CD14-positive monocyte (primary cell): ENCODE results near the gene PRKN. TPM values are rescaled to one million over a fixed set of nuclear protein-coding genes. Genes with fewer than 3 reads are reported as not detected.

Source experiments
- DNase-seq, 3 donors: peaks; one replicate each; pipeline ENCODE4 v3.0.0-alpha.2; 2011 to 2022
- H2AFZ ChIP-seq: 2 replicates; pipeline ENCODE4 v1.6.0; 2012; ENCODE audit warnings: mild to moderate bottlenecking, low read depth, low read length, inconsistent platforms; ENCODE audit not compliant: insufficient read depth, poor library complexity, severe bottlenecking
- H3K27ac ChIP-seq, 2 donors: 1 replicate in 1 of 2; 2 replicates in 1 of 2; pipeline ENCODE4 v1.5.1; 2012 to 2013; ENCODE audit warnings: low read length in 2 of 2, control low read depth in 1 of 2, inconsistent platforms in 1 of 2, low read depth in 1 of 2, mild to moderate bottlenecking in 1 of 2
- H3K27me3 ChIP-seq, 2 donors: one replicate each; pipeline versions ENCODE4 v1.6.0 to v1.6.1; 2011 to 2013; ENCODE audit warnings: low read length in 2 of 2; ENCODE audit not compliant: control insufficient read depth in 2 of 2, insufficient read depth in 2 of 2
- H3K36me3 ChIP-seq, 2 donors: replicated peaks in 1 of 2; 1 replicate in 1 of 2; 2 replicates in 1 of 2; pipeline versions ENCODE4 v1.5.1 to v1.6.1; 2012 to 2013; ENCODE audit warnings: low read length in 2 of 2, control low read depth in 1 of 2, inconsistent platforms in 1 of 2, mild to moderate bottlenecking in 1 of 2; ENCODE audit not compliant: insufficient read depth in 2 of 2, control insufficient read depth in 1 of 2
- H3K4me1 ChIP-seq, 2 donors: 1 replicate in 1 of 2; 2 replicates in 1 of 2; pipeline versions ENCODE4 v1.5.1 to v1.6.1; 2012 to 2013; ENCODE audit warnings: low read length in 2 of 2, control low read depth in 1 of 2, inconsistent platforms in 1 of 2, mild to moderate bottlenecking in 1 of 2, moderate library complexity in 1 of 2; ENCODE audit not compliant: insufficient read depth in 2 of 2, control insufficient read depth in 1 of 2
- H3K4me2 ChIP-seq: replicated peaks from 2 replicates; pipeline ENCODE3; 2012; ENCODE audit warnings: low read length, moderate library complexity, mild to moderate bottlenecking; ENCODE audit not compliant: poor library complexity, severe bottlenecking; ENCODE audit errors: extremely low read depth
- H3K4me3 ChIP-seq, 3 experiments: fragments of 200-600 bp in 1 of 3; sonication (generic) in 1 of 3; replicated peaks in 1 of 3; 1 replicate in 2 of 3; 2 replicates in 1 of 3; pipeline ENCODE4 v1.5.1; 2011 to 2013; ENCODE audit warnings: low read length in 3 of 3, mild to moderate bottlenecking in 3 of 3, control low read depth in 2 of 3, low read depth in 2 of 3, inconsistent platforms in 1 of 3, moderate library complexity in 1 of 3
- H3K79me2 ChIP-seq: 2 replicates; pipeline ENCODE4 v1.6.0; 2012; ENCODE audit warnings: mild to moderate bottlenecking, control low read depth, inconsistent platforms, low read length, moderate library complexity; ENCODE audit not compliant: insufficient read depth
- H3K9ac ChIP-seq: 2 replicates; pipeline ENCODE4 v1.6.0; 2017; ENCODE audit warnings: low read length, mild to moderate bottlenecking; ENCODE audit not compliant: insufficient read depth, poor library complexity, severe bottlenecking
- H3K9me3 ChIP-seq, 2 donors: replicated peaks in 1 of 2; 1 replicate in 1 of 2; 2 replicates in 1 of 2; pipeline versions ENCODE4 v1.5.1 to v1.6.1; 2012 to 2013; ENCODE audit warnings: low read length in 2 of 2, control low read depth in 1 of 2; ENCODE audit not compliant: control insufficient read depth in 1 of 2, insufficient read depth in 1 of 2
- H4K20me1 ChIP-seq: 2 replicates; pipeline ENCODE4 v1.6.0; 2012; ENCODE audit warnings: mild to moderate bottlenecking, low read length, control low read depth, moderate library complexity; ENCODE audit not compliant: insufficient read depth
- H3K27ac Mint-ChIP-seq, 7 donors: one replicate each; pipeline ENCODE4 v1.8.0; 2020; ENCODE audit warnings: mild to moderate bottlenecking in 7 of 7, mixed read lengths in 7 of 7, moderate library complexity in 6 of 7, inconsistent platforms in 2 of 7
- H3K27me3 Mint-ChIP-seq, 3 donors: one replicate each; pipeline ENCODE4 v1.8.0; 2021 to 2022; ENCODE audit warnings: low read depth in 3 of 3, mild to moderate bottlenecking in 3 of 3, mixed read lengths in 3 of 3, moderate library complexity in 3 of 3, inconsistent platforms in 1 of 3
- H3K36me3 Mint-ChIP-seq, 2 donors: one replicate each; pipeline ENCODE4 v1.8.0; 2020; ENCODE audit warnings: mixed read lengths in 2 of 2, inconsistent platforms in 1 of 2, mild to moderate bottlenecking in 1 of 2
- H3K4me1 Mint-ChIP-seq: one replicate; pipeline ENCODE4 v1.8.0; 2020; ENCODE audit warnings: mild to moderate bottlenecking, mixed read lengths
- H3K4me3 Mint-ChIP-seq, 2 donors: one replicate each; pipeline ENCODE4 v1.8.0; 2020; ENCODE audit warnings: mild to moderate bottlenecking in 2 of 2, mixed read lengths in 2 of 2, moderate library complexity in 1 of 2
- H3K9me3 Mint-ChIP-seq, 7 donors: one replicate each; pipeline ENCODE4 v1.8.0; 2020 to 2022; ENCODE audit warnings: mixed read lengths in 7 of 7, mild to moderate bottlenecking in 6 of 7, moderate library complexity in 6 of 7, inconsistent platforms in 2 of 7
- WGBS: methylation state at CpG from one replicate; pipeline ENCODE4 v1.1.5; 2013; ENCODE audit warnings: missing lambda C conversion rate; ENCODE audit not compliant: insufficient coverage; 5-methylcytosine and 5-hydroxymethylcytosine counted together
- intact Hi-C, 2 donors: fragments of 100-400 bp; cut with micrococcal nuclease; formaldehyde crosslinking; loops; one replicate each; pipeline versions ENCODE4 v1.15.0 to v1.15.1; 2023
- polyA plus RNA-seq, 3 donors: library from polyadenylated mRNA; depleted of rRNA in 1 of 3; unstranded in 2 of 3; stranded (reverse) in 1 of 3; fragments of 300-500 nt in 2 of 3; fragments of >200 nt in 1 of 3; fragmentation: Illumina TruSeq in 2 of 3; gene quantifications; 1 replicate in 2 of 3; 2 replicates in 1 of 3; pipeline ENCODE4 v1.2.3, GENCODE V29; 2012 to 2021
- TF ChIP-seq, protein P1 (sequence below): fragments of 200-600 bp; IDR thresholded peaks from one replicate; pipeline ENCODE4 v1.8.0; 2022; ENCODE audit warnings: antibody characterized with exemption, mild to moderate bottlenecking

Gene PRKN
- polyA plus RNA-seq, 3 donors: 0.19 to 0.21 TPM; not detected in 1

GRCh38 chr6:161817881-161818280, 909.7 kb downstream of the PRKN start:
- no peak overlapping the region for H3K27ac Mint-ChIP-seq
- no peak overlapping the region for H3K27ac ChIP-seq
- H3K9ac ChIP-seq: no peak overlapping the region
- no peaks in the 10 kb centered on the region for H3K27me3 Mint-ChIP-seq
- no peaks in the 10 kb centered on the region for H3K27me3 ChIP-seq
- no peaks in the 10 kb centered on the region for H4K20me1 ChIP-seq
- no peak overlapping the region for H2AFZ ChIP-seq
- no peaks in the 10 kb centered on the region for H3K36me3 ChIP-seq
- no peaks in the 10 kb centered on the region for H3K4me1 ChIP-seq
- H3K79me2 ChIP-seq: no peaks in the 10 kb centered on the region
- no CpG with 5 or more reads among the region's 4 CpGs for WGBS
- no peak for DNase-seq
- H3K9me3 Mint-ChIP-seq: peaks cover 0 to 20% (median 4%) of the 10 kb centered on the region in 7 donors
- H3K4me3 Mint-ChIP-seq: no peak overlapping the region
- intact Hi-C loops: no loop called here
- no peak overlapping the region for H3K4me2 ChIP-seq
- TF ChIP-seq, protein P1, sequence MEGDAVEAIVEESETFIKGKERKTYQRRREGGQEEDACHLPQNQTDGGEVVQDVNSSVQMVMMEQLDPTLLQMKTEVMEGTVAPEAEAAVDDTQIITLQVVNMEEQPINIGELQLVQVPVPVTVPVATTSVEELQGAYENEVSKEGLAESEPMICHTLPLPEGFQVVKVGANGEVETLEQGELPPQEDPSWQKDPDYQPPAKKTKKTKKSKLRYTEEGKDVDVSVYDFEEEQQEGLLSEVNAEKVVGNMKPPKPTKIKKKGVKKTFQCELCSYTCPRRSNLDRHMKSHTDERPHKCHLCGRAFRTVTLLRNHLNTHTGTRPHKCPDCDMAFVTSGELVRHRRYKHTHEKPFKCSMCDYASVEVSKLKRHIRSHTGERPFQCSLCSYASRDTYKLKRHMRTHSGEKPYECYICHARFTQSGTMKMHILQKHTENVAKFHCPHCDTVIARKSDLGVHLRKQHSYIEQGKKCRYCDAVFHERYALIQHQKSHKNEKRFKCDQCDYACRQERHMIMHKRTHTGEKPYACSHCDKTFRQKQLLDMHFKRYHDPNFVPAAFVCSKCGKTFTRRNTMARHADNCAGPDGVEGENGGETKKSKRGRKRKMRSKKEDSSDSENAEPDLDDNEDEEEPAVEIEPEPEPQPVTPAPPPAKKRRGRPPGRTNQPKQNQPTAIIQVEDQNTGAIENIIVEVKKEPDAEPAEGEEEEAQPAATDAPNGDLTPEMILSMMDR: no peak
- H3K4me3 ChIP-seq: no peak overlapping the region
- no peaks in the 10 kb centered on the region for H3K4me1 Mint-ChIP-seq
- no peaks in the 10 kb centered on the region for H3K36me3 Mint-ChIP-seq
- H3K9me3 ChIP-seq: peaks cover 0 to 11% of the 10 kb centered on the region in 2 donors

GRCh38 chr6:161815965-161816364, 911.6 kb downstream of the PRKN start:
- Histone ChIP-seq H3K4me3 (no peak overlapping the region), H3K27ac (no peak overlapping the region), H3K36me3 (no peaks in the 10 kb centered on the region), H4K20me1 (no peaks in the 10 kb centered on the region), H3K27me3 (no peaks in the 10 kb centered on the region), H3K4me2 (no peak overlapping the region), H2AFZ (no peak overlapping the region), H3K9me3 (peaks cover 0 to 15% of the 10 kb centered on the region in 2 donors), H3K9ac (no peak overlapping the region), H3K79me2 (no peaks in the 10 kb centered on the region), H3K4me1 (no peaks in the 10 kb centered on the region)
- Mint-ChIP-seq H3K27ac (no peak overlapping the region), H3K36me3 (no peaks in the 10 kb centered on the region), H3K9me3 (peaks cover 1 to 20% (median 5%) of the 10 kb centered on the region in 7 donors), H3K27me3 (no peaks in the 10 kb centered on the region), H3K4me1 (no peaks in the 10 kb centered on the region), H3K4me3 (no peak overlapping the region)
- DNase-seq: no peak
- WGBS: no CpG with 5 or more reads among the region's 4 CpGs
- TF ChIP-seq, protein P1: no peak
- intact Hi-C loops: no loop called here
